Measurements from ENCODE around the gene EEF1AKMT1. TPM values are rescaled to one million over a fixed set of nuclear protein-coding genes. Genes with fewer than 3 reads are reported as not detected.

The EEF1AKMT1 gene
- total and polyA plus RNA-seq, 2 donors (not counting 1 experiment from before 2014, with no cell fraction given) = 7.6 to 18.0 TPM

- Histone ChIP-seq H3K4me1 (ENCODE audit: control insufficient read depth, extremely low read depth, insufficient read depth, low read length) (peaks cover 13% of the 10 kb centered on the region), H3K27ac (ENCODE audit: insufficient read depth, low read length) (no peak overlapping the region), H3K27me3 (ENCODE audit: control insufficient read depth, insufficient read depth, low read length) (no peaks in the 10 kb centered on the region), H3K4me2 (ENCODE audit: extremely low read depth, insufficient read depth, low read length) (no peak overlapping the region), H2AFZ (ENCODE audit: low read length) (no peak overlapping the region), H3K79me2 (ENCODE audit: control insufficient read depth, insufficient read depth, low read length) (no peaks in the 10 kb centered on the region), H3K9ac (ENCODE audit: insufficient read depth, low read length) (no peak overlapping the region), H3K9me3 (ENCODE audit: control insufficient read depth, insufficient read depth, low read depth, low read length) (no peaks in the 10 kb centered on the region), H3K4me3 (replicated peaks in 1 of 4; ENCODE audit: control extremely low read depth in 1 of 4, insufficient read depth in 1 of 4, low read depth in 3 of 4, low read length in 4 of 4) (no peak overlapping the region), H4K20me1 (ENCODE audit: control insufficient read depth, extremely low read depth, insufficient read depth, low read length) (no peaks in the 10 kb centered on the region), H3K36me3 (ENCODE audit: control insufficient read depth, insufficient read depth, low read length) (no peaks in the 10 kb centered on the region)
- DNase-seq (ENCODE audit: low read depth in 2 of 2) = no peak
- TF ChIP-seq, protein P1, sequence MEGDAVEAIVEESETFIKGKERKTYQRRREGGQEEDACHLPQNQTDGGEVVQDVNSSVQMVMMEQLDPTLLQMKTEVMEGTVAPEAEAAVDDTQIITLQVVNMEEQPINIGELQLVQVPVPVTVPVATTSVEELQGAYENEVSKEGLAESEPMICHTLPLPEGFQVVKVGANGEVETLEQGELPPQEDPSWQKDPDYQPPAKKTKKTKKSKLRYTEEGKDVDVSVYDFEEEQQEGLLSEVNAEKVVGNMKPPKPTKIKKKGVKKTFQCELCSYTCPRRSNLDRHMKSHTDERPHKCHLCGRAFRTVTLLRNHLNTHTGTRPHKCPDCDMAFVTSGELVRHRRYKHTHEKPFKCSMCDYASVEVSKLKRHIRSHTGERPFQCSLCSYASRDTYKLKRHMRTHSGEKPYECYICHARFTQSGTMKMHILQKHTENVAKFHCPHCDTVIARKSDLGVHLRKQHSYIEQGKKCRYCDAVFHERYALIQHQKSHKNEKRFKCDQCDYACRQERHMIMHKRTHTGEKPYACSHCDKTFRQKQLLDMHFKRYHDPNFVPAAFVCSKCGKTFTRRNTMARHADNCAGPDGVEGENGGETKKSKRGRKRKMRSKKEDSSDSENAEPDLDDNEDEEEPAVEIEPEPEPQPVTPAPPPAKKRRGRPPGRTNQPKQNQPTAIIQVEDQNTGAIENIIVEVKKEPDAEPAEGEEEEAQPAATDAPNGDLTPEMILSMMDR (conservative IDR thresholded peaks at IDR 0.05 in 1 of 2, IDR thresholded peaks at IDR 0.05 in 1 of 2; ENCODE audit: low read depth in 1 of 2, low read length in 2 of 2) = no peak
- TF ChIP-seq EZH2 (IDR thresholded peaks at IDR 0.05; ENCODE audit: low read length, missing control alignments) = no peak
Observed at GRCh38 chr13:20717581-20718542, 55.9 kb downstream of the EEF1AKMT1 start.

DNA sequence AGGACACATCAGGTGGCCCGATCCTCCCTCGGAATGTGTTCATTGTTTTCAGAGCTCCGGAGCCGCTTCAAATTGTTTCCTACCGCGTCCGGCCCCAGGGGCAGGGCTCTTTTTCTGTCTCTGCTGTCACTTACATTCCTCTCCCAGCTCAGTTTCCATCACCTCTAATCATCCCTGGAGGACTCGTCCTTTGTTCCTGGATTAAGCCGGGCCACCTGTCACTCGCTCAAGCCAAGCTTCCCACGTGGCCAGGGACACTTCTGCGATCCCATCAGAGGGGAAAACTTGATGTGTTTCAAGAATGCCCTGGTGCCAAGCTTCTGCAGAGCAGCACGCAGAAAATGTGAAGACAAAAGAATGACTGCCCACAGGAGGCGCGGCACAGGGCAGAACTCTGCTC is 56.8 kb downstream of the EEF1AKMT1 start:
- Histone ChIP-seq H3K4me3 (replicated peaks in 1 of 4; ENCODE audit: control extremely low read depth in 1 of 4, insufficient read depth in 1 of 4, low read depth in 3 of 4, low read length in 4 of 4) (no peak overlapping the region), H3K27ac (ENCODE audit: insufficient read depth, low read length) (no peak overlapping the region), H3K9ac (ENCODE audit: insufficient read depth, low read length) (no peak overlapping the region), H2AFZ (ENCODE audit: low read length) (no peak overlapping the region), H3K36me3 (ENCODE audit: control insufficient read depth, insufficient read depth, low read length) (no peaks in the 10 kb centered on the region), H3K9me3 (ENCODE audit: control insufficient read depth, insufficient read depth, low read depth, low read length) (no peaks in the 10 kb centered on the region), H4K20me1 (ENCODE audit: control insufficient read depth, extremely low read depth, insufficient read depth, low read length) (no peaks in the 10 kb centered on the region), H3K79me2 (ENCODE audit: control insufficient read depth, insufficient read depth, low read length) (no peaks in the 10 kb centered on the region), H3K4me2 (ENCODE audit: extremely low read depth, insufficient read depth, low read length) (no peak overlapping the region), H3K4me1 (ENCODE audit: control insufficient read depth, extremely low read depth, insufficient read depth, low read length) (peaks cover 13% of the 10 kb centered on the region), H3K27me3 (ENCODE audit: control insufficient read depth, insufficient read depth, low read length) (no peaks in the 10 kb centered on the region)
- DNase-seq (ENCODE audit: low read depth in 2 of 2) = no peak
- TF ChIP-seq, protein P1 (conservative IDR thresholded peaks at IDR 0.05 in 1 of 2, IDR thresholded peaks at IDR 0.05 in 1 of 2; ENCODE audit: low read depth in 1 of 2, low read length in 2 of 2) = no peak
- TF ChIP-seq EZH2 (IDR thresholded peaks at IDR 0.05; ENCODE audit: low read length, missing control alignments) = no peak

GRCh38 chr13:20715330-20715712 is 58.4 kb downstream of the EEF1AKMT1 start:
- H3K27me3 ChIP-seq (ENCODE audit: control insufficient read depth, insufficient read depth, low read length) = no peaks in the 10 kb centered on the region
- H4K20me1 ChIP-seq (ENCODE audit: control insufficient read depth, extremely low read depth, insufficient read depth, low read length) = no peaks in the 10 kb centered on the region
- H3K79me2 ChIP-seq (ENCODE audit: control insufficient read depth, insufficient read depth, low read length) = no peaks in the 10 kb centered on the region
- peaks cover 9% of the 10 kb centered on the region for H3K4me1 ChIP-seq (ENCODE audit: control insufficient read depth, extremely low read depth, insufficient read depth, low read length)
- no peaks in the 10 kb centered on the region for H3K9me3 ChIP-seq (ENCODE audit: control insufficient read depth, insufficient read depth, low read depth, low read length)
- no peak overlapping the region for H3K9ac ChIP-seq (ENCODE audit: insufficient read depth, low read length)
- TF ChIP-seq, protein P1 (conservative IDR thresholded peaks at IDR 0.05 in 1 of 2, IDR thresholded peaks at IDR 0.05 in 1 of 2; ENCODE audit: low read depth in 1 of 2, low read length in 2 of 2) = no peak
- no peak for TF ChIP-seq EZH2 (IDR thresholded peaks at IDR 0.05; ENCODE audit: low read length, missing control alignments)
- H3K27ac ChIP-seq (ENCODE audit: insufficient read depth, low read length) = no peak overlapping the region
- no peaks in the 10 kb centered on the region for H3K36me3 ChIP-seq (ENCODE audit: control insufficient read depth, insufficient read depth, low read length)
- H3K4me3 ChIP-seq (replicated peaks in 1 of 4; ENCODE audit: control extremely low read depth in 1 of 4, insufficient read depth in 1 of 4, low read depth in 3 of 4, low read length in 4 of 4) = no peak overlapping the region
- peak overlapping the region; percentile 44 for H3K4me2 ChIP-seq (ENCODE audit: extremely low read depth, insufficient read depth, low read length)
- no peak overlapping the region for H2AFZ ChIP-seq (ENCODE audit: low read length)
- no peak for DNase-seq (ENCODE audit: low read depth in 2 of 2)

All from fibroblast of lung (primary cell).